Glutamatergic neuron (in vitro differentiated cells): ENCODE results near the gene ITCH. TPM values are rescaled to one million over a fixed set of nuclear protein-coding genes. Genes with fewer than 3 reads are reported as not detected.

Source experiments
- DNase-seq: peaks from one replicate; pipeline ENCODE4 v3.0.0; 2022
- H3K27ac Mint-ChIP-seq: one replicate; pipeline ENCODE4 v1.8.0; 2020; ENCODE audit warnings: mild to moderate bottlenecking, mixed read lengths, inconsistent platforms; ENCODE audit not compliant: unreplicated experiment
- H3K27me3 Mint-ChIP-seq: one replicate; pipeline ENCODE4 v1.8.0; 2020; ENCODE audit warnings: mild to moderate bottlenecking, moderate library complexity, mixed read lengths, inconsistent platforms; ENCODE audit not compliant: unreplicated experiment
- H3K36me3 Mint-ChIP-seq: one replicate; pipeline ENCODE4 v1.8.0; 2020; ENCODE audit warnings: mild to moderate bottlenecking, mixed read lengths, inconsistent platforms; ENCODE audit not compliant: unreplicated experiment
- H3K4me1 Mint-ChIP-seq: one replicate; pipeline ENCODE4 v1.8.0; 2020; ENCODE audit warnings: mild to moderate bottlenecking, low read depth, mixed read lengths, inconsistent platforms; ENCODE audit not compliant: unreplicated experiment
- H3K4me3 Mint-ChIP-seq: one replicate; pipeline ENCODE4 v1.8.0; 2020; ENCODE audit warnings: mild to moderate bottlenecking, mixed read lengths, inconsistent platforms; ENCODE audit not compliant: unreplicated experiment
- H3K9me3 Mint-ChIP-seq: one replicate; pipeline ENCODE4 v1.8.0; 2020; ENCODE audit warnings: mild to moderate bottlenecking, moderate library complexity, mixed read lengths, inconsistent platforms; ENCODE audit not compliant: unreplicated experiment
- total RNA-seq: library from RNA; stranded (reverse); fragmentation: NEBNext Ultra II Directional; extraction: Animal tissue kit (Norgen Biotek cat#: 25700); gene quantifications from one replicate; pipeline ENCODE4 v1.2.1, GENCODE V29; 2021; ENCODE audit not compliant: unreplicated experiment
- TF ChIP-seq, protein P1 (sequence below): fragments of 200-600 bp; sonication (generic); IDR thresholded peaks from one replicate; pipeline ENCODE4 v1.5.0; 2021; ENCODE audit not compliant: partially characterized antibody, unreplicated experiment

Gene ITCH
- total RNA-seq, 1 donor from 2014 or later = 59.4 TPM

GRCh38 chr20:34547844-34548613, 185.0 kb downstream of the ITCH start:
- H3K9me3 Mint-ChIP-seq = peaks cover 9% of the 10 kb centered on the region
- peaks cover 35% of the 10 kb centered on the region for H3K4me1 Mint-ChIP-seq
- H3K4me3 Mint-ChIP-seq = peak overlapping the region; percentile 55
- peaks cover 13% of the 10 kb centered on the region for H3K27me3 Mint-ChIP-seq
- H3K36me3 Mint-ChIP-seq = no peaks in the 10 kb centered on the region
- TF ChIP-seq, protein P1, sequence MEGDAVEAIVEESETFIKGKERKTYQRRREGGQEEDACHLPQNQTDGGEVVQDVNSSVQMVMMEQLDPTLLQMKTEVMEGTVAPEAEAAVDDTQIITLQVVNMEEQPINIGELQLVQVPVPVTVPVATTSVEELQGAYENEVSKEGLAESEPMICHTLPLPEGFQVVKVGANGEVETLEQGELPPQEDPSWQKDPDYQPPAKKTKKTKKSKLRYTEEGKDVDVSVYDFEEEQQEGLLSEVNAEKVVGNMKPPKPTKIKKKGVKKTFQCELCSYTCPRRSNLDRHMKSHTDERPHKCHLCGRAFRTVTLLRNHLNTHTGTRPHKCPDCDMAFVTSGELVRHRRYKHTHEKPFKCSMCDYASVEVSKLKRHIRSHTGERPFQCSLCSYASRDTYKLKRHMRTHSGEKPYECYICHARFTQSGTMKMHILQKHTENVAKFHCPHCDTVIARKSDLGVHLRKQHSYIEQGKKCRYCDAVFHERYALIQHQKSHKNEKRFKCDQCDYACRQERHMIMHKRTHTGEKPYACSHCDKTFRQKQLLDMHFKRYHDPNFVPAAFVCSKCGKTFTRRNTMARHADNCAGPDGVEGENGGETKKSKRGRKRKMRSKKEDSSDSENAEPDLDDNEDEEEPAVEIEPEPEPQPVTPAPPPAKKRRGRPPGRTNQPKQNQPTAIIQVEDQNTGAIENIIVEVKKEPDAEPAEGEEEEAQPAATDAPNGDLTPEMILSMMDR = no peak
- peak overlapping the region; percentile 70 for H3K27ac Mint-ChIP-seq
- no peak for DNase-seq

GRCh38 chr20:34549291-34549928, 186.3 kb downstream of the ITCH start:
- Mint-ChIP-seq H3K27ac (no peak overlapping the region), H3K27me3 (peaks cover 13% of the 10 kb centered on the region), H3K4me1 (peaks cover 24% of the 10 kb centered on the region), H3K36me3 (no peaks in the 10 kb centered on the region), H3K4me3 (no peak overlapping the region), H3K9me3 (peaks cover 9% of the 10 kb centered on the region)
- no peak for DNase-seq
- TF ChIP-seq, protein P1 = no peak

DNA sequence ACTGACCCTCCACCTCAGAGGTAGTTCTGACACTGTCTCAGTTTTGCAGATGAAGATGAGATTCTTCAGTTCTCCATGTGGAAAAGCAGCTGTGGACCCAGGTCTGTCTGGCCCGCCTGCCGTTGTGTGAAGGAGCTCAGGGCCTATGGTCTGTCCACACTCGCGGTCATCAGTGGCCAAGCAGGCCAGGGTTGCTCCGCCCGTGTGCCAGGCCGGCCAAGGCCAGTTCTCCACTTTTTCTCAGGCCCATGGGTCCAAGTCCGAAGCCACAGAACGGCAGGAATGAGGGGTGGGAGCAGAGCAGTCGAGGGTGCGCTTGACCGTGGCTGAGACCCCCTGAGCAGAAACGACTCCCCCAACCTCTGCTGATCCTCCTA, 186.8 kb downstream of the ITCH start:
- no peak for DNase-seq
- H3K4me3 Mint-ChIP-seq = no peak overlapping the region
- H3K27ac Mint-ChIP-seq = no peak overlapping the region
- no peaks in the 10 kb centered on the region for H3K36me3 Mint-ChIP-seq
- H3K27me3 Mint-ChIP-seq = peaks cover 13% of the 10 kb centered on the region
- TF ChIP-seq, protein P1 = no peak
- peaks cover 9% of the 10 kb centered on the region for H3K9me3 Mint-ChIP-seq
- peaks cover 20% of the 10 kb centered on the region for H3K4me1 Mint-ChIP-seq

- no peaks in the 10 kb centered on the region for H3K36me3 Mint-ChIP-seq
- TF ChIP-seq, protein P1 = no peak
- H3K9me3 Mint-ChIP-seq = peaks cover 8% of the 10 kb centered on the region
- H3K4me1 Mint-ChIP-seq = peaks cover 9% of the 10 kb centered on the region
- no peak overlapping the region for H3K27ac Mint-ChIP-seq
- H3K27me3 Mint-ChIP-seq = peaks cover 4% of the 10 kb centered on the region
- DNase-seq = no peak
- no peak overlapping the region for H3K4me3 Mint-ChIP-seq
These were observed 189.5 kb downstream of the ITCH start for GRCh38 chr20:34552569-34552968.

DNA sequence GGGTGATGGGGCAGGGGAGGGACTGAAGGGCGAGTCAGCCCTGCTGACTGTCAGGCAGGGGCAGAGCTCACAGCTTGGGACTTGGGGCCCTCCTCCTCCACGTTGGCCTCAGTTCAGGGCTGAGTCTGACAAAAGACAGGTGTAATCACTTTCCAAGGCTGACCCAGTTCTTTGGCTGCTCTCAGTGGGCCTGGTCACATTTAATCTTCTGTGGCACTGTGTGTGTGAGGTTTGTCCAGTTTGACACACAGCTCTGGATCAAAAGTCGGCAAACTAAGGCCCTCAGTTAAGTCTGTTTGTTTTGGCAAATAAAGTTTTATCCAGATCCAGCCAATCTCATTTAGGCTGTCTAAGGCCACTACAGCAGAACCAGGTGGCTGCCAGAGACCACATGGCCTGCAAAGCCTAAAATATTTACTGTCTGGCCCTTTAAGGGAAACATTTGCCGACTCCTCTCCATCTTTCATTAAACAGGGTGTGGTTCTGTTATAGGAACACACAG, 190.3 kb downstream of the ITCH start:
- no peak overlapping the region for H3K4me3 Mint-ChIP-seq
- peaks cover 2% of the 10 kb centered on the region for H3K27me3 Mint-ChIP-seq
- DNase-seq = no peak
- TF ChIP-seq, protein P1 = no peak
- H3K36me3 Mint-ChIP-seq = no peaks in the 10 kb centered on the region
- H3K4me1 Mint-ChIP-seq = peaks cover 4% of the 10 kb centered on the region
- peaks cover 12% of the 10 kb centered on the region for H3K9me3 Mint-ChIP-seq
- no peak overlapping the region for H3K27ac Mint-ChIP-seq
